H1 (cell line): ENCODE data around the gene HIGD2A. TPM values are rescaled to one million over a fixed set of nuclear protein-coding genes. Genes with fewer than 3 reads are reported as not detected.

Experiments
- CHD7 ChIP-seq: fragments of 300-600 bp; sonication (generic); IDR thresholded peaks from 2 replicates; pipeline ENCODE4 v1.7.1; 2012; ENCODE audit warnings: low read length, moderate library complexity, mild to moderate bottlenecking, inconsistent platforms; ENCODE audit not compliant: insufficient replicate concordance
- FOSL1 ChIP-seq: IDR thresholded peaks from 2 replicates; pipeline ENCODE4 v1.6.1; 2011; ENCODE audit warnings: mild to moderate bottlenecking, low read depth, low read length, moderate library complexity; ENCODE audit not compliant: insufficient read depth
- PHF8 ChIP-seq: fragments of 200-600 bp; sonication (generic); conservative IDR thresholded peaks from 2 replicates; pipeline ENCODE4 v1.7.1; 2012; ENCODE audit warnings: low read depth, mild to moderate bottlenecking, inconsistent platforms, low read length, moderate library complexity
- ZNF274 ChIP-seq: IDR thresholded peaks from 2 replicates; pipeline ENCODE4 v1.7.0; 2012; ENCODE audit warnings: low read length, borderline replicate concordance; ENCODE audit errors: extremely low read depth
- polyA plus RNA-seq, 7 experiments: library from polyadenylated mRNA; depleted of rRNA in 3 of 7; stranded (reverse) in 5 of 7; unstranded in 2 of 7; fragments of >200 nt in 5 of 7; fragments of 200-250 nt in 2 of 7; gene quantifications; 1 replicate in 5 of 7; 2 replicates in 1 of 7; 4 replicates in 1 of 7; pipeline versions ENCODE4 v1.2.1 to v1.2.3, GENCODE V29; 2011 to 2013; ENCODE audit warnings: missing spikeins in 2 of 7, mixed read lengths in 2 of 7
- total RNA-seq: library from RNA; stranded (reverse); fragmentation: NEBNext Ultra II Directional; extraction: Animal tissue kit (Norgen Biotek cat#: 25700); gene quantifications from 2 replicates; pipeline ENCODE4 v1.2.1, GENCODE V29; 2021

HIGD2A gene
- total and polyA plus RNA-seq, 2 of the 8 experiments (the other 6 are each of a cell fraction or from before 2014, with no cell fraction given), result 95.5 to 264 TPM

DNA sequence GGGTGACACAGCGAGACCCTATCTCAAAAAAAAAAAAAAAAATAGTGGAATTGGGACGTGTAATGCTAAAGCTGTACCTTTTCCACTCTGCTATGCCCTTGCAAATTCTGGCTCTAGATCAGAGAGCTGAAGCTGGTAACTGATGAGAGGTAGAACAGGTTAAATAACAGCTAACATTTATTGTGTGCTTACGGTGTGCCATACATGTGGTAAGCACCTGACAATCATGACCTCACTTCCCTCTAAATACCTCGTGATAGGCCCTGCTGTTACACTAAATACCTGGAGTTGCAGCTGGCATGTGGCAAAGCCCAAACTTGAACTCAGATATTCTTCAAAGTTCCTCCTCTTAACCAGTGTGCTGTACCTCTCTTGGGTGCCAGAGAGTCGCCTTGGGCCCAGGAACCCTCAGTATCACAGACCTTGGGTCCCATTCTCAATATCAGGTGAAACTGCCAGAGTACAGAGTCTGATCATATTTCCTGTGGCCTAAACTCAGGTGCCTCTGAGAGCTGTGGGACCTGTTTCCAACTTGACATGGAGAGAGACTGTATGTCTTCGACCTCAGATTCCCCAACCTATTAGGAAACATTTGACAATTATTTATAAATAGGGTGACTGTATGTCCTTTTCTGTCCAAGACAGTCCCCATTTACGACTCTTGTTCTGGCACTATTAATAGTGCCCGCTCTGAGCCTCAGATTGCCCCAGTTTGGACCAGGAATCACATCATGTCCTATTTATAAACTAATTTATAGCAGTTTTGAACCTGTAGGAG, 18.4 kb upstream of the HIGD2A start (continued):
- no peak for TF ChIP-seq ZNF274
- no peak for TF ChIP-seq PHF8
- no peak for TF ChIP-seq CHD7
- no peak for TF ChIP-seq FOSL1
